Left lobe of liver (tissue), 2 donors: ENCODE measurements around the gene IFT88. TPM values are rescaled to one million over a fixed set of nuclear protein-coding genes. Genes with fewer than 3 reads are reported as not detected.
"Not testable (repeated sequence)": the region's sequence is repeated elsewhere in the genome, so short reads cannot be mapped to it uniquely, and the experiment has no call there.

Experiments
- ATAC-seq: fragments of 200-7000 bp; cut with Tn5 transposase; one replicate; pipeline ENCODE4 v1.9.1; 2020; ENCODE audit warnings: mild to moderate bottlenecking, moderate library complexity
- DNase-seq: peaks from one replicate; pipeline ENCODE4 v3.0.0-alpha.2; 2020; ENCODE audit warnings: low spot score
- total RNA-seq: library from RNA; stranded (reverse); gene quantifications from one replicate; pipeline ENCODE4 v1.2.1, GENCODE V29; 2021
- donor health status: DM: no; HTN: no; CAD: no; lungs with moderate emphysema.
- donor health status: DM: no; HTN: yes; CAD: no.

The IFT88 gene
- total RNA-seq, 1 donor from 2014 or later, result 7.9 TPM

DNA sequence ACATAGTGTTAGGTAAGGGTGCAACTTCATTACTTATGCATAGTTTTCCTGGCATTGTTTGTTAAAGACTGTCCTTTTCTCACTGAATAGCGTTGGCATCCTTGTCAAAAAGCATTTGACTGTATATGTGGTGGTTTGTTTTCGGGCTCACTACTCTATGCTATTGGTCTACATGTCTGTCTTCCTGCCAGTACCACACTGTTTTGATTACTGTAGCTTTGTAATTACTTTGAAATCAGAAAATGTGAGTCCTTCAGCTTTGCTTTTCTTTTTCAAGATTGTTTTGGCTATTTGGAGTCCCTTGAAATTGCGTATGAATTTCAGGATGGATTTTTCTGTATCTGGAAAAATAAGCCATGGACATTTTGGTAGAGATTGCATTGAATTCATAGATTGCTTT, 56.0 kb downstream of the IFT88 start:
- DNase-seq (no peak), ATAC-seq (no peak)

DNA sequence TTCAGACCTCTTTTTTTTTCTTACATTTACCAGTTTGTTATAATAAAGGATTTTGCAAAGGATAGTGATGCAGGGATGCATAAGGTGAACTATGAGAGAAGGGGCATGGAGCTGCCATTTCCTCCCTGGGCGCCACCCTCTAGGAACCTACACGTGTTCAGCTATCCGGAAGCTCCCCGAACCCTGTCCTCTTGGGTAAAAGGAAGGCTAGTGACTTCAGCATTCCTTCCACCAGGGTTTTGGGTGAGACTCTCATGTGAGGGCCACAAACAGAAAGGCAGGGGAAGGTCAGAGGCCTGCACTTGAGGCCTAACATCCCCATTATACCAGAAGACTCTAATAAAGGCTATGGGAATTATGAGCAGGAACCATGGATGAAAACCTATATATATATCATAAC, 57.3 kb downstream of the IFT88 start:
- ATAC-seq, result no peak
- no peak for DNase-seq

DNA sequence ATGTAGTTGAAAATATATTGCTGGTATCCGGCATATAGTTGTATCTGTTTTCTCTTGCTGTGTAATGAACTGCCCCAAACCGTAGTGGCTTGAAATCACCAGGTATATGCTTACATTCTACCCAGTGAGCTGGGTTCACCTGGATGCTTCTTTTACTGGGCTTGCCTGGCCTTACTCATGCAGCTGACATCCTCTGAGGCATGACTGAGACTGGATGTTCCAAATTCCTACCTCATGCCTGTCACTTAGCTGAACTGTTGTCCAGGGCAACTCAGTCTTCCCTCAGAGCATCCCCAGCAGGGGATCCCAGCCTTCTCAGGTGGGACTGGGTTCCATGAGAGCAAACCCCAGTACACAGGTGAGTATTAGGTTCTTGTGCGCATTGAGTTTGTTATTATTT, 66.8 kb downstream of the IFT88 start:
- ATAC-seq (no peak), DNase-seq (no peak)

DNA sequence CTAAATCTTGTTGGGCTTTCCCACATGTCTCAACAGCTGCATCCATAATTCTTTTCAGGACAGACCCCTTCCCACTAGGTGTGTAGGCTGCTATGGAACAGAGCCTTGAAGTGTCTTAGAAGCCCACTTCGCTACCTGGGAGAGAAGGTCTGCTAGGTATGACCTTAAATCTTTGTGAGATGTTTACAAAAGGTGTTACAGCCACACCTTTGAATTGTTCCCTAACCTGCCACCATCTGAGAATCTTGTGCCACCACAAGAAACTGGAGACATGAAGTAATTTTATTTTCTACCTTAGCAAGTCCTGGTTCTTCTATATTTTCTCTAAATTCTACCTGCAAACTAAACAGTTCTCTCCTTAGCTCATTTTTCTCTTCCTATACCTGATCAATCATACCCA, 69.1 kb downstream of the IFT88 start:
- ATAC-seq (no peak), DNase-seq (no peak)

- DNase-seq (no peak), ATAC-seq (no peak)
Measured at GRCh38 chr13:20637811-20638210, 70.9 kb downstream of the IFT88 start.

GRCh38 chr13:20647758-20648157, 80.8 kb downstream of the IFT88 start:
- DNase-seq, result no peak
- no peak for ATAC-seq

DNA sequence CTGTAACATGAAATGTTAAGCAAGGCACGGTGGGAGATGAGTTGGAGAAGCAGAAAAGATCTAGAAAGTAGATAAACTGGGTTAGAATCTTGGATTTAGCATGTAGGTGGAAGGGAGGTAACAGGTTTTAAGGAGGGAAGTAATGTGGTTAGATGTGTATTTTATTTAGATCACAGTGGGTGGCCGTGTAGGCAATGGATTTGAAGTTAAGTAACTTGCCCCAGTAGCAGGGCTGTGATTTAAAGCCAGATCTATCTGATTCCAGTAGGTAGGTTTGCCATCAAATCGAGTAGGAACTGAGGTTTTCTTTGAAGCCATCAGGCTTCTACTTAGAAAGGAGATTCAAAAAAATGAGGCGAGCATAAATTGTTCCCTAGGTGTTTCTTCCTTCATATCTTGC, 86.0 kb downstream of the IFT88 start:
- ATAC-seq, result no peak
- no peak for DNase-seq

GRCh38 chr13:20654156-20654555, 87.2 kb downstream of the IFT88 start:
- DNase-seq (no peak), ATAC-seq (no peak)

- ATAC-seq (peak; percentile 49), DNase-seq (no peak)
Measured at GRCh38 chr13:20658451-20659040, 91.6 kb downstream of the IFT88 start.

- DNase-seq (no peak), ATAC-seq (no peak)
Measured at GRCh38 chr13:20664351-20664750, 97.4 kb downstream of the IFT88 start.

- no peak for ATAC-seq
- DNase-seq, result no peak
Measured at GRCh38 chr13:20666948-20667347, 100.0 kb downstream of the IFT88 start.

DNA sequence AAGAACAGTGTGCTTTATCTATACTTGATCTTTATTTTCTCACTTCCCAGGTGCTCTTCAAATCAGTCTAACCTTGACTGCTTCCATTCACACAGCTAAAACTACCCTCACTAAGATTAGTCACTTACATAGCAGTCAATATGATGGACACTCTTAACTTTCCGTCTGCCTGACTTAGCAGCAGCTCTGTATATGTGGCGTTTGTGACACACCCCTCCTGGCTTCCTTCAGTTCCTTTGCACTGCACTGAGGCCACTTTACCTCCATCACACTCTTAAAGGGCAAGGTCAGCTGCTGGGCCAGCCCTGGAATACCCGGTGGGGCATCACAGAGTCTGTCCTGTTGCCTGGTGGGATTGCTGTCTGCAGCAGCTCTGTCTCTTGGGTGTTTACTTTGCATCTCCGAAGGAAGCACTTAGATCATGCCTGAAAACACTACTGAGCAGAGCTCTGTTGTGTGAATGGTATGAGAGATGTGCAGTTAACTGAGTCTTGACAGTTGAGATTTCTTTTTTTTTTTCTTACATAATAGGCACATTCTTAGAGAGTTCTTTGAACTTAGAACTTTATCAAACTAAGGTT, 101.0 kb downstream of the IFT88 start:
- DNase-seq (no peak), ATAC-seq (no peak)

- no peak for ATAC-seq
- DNase-seq, result no peak
Measured at GRCh38 chr13:20669162-20669561, 102.2 kb downstream of the IFT88 start.

DNA sequence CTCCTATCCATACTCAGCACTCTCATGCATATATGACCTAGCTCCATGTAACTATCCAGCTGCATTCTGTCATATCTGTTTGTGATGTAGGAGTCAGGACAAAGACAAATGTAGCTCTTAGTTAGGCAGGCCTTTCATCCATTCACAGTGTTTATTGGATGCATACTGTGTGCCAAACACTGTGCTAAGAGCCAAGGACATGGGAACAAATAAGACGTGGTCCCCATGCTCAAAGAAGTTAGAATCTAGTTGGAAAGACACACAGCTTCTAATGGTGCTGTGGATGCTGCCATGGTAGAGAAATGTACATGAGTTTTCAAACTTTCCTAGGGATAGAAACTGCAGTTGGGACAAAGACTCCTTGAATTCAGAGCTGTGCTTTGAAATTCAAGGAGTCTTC, 104.8 kb downstream of the IFT88 start:
- DNase-seq, result no peak
- no peak for ATAC-seq

DNA sequence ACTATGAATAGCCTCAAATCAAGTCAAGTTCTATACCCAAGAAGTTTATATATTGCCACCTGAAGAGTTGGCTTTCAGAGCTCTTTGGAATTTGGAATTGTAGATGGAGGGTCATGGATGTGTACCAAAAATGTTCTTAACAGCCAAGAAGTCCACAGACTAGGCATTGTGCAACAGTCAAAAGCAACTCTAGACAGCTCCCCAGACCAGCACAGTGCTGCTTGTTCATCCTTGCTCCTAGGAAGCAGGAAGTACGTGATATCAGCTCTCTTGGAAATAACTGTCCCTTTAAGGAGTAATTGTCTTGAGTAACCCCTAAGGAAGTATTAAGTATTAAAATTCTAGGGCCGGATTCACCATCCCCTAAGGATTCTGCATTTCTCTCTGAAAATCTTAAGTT, 105.8 kb downstream of the IFT88 start:
- DNase-seq, result no peak

GRCh38 chr13:20673715-20674114, 106.8 kb downstream of the IFT88 start:
- ATAC-seq (no peak), DNase-seq (no peak)

More for the DNA sequence above, 105.8 kb downstream of the IFT88 start:
- no peak for ATAC-seq

- no peak for DNase-seq
- ATAC-seq, result no peak
Measured at GRCh38 chr13:20676213-20676612, 109.3 kb downstream of the IFT88 start.

GRCh38 chr13:20678606-20679005, 111.6 kb downstream of the IFT88 start:
- not testable (repeated sequence) for DNase-seq, ATAC-seq

GRCh38 chr13:20679879-20680278, 112.9 kb downstream of the IFT88 start:
- no peak for ATAC-seq
- no peak for DNase-seq

GRCh38 chr13:20680416-20681080, 113.6 kb downstream of the IFT88 start:
- ATAC-seq (no peak), DNase-seq (no peak)

DNA sequence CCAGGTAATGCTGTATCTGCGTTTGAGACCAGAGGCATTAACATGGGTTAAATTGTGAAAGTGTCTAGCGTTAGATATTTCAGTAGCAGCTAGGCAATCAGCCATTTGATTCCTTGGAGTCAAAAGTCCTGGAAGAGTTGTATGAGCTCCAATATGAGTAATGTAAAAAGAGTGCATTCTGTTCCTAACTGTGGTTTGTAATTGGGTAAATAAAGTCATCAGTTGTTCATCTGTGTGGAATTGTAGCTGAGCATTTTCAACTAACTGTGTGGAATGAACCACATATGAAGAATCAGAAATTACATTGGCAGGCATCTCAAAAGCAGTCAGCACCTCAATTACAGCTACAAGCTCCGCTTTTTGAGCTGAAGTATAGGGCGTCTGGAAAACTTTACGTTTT, 114.5 kb downstream of the IFT88 start:
- DNase-seq, ATAC-seq: not testable (repeated sequence)

- DNase-seq (no peak), ATAC-seq (no peak)
Measured at GRCh38 chr13:20682061-20682460, 115.1 kb downstream of the IFT88 start.

DNA sequence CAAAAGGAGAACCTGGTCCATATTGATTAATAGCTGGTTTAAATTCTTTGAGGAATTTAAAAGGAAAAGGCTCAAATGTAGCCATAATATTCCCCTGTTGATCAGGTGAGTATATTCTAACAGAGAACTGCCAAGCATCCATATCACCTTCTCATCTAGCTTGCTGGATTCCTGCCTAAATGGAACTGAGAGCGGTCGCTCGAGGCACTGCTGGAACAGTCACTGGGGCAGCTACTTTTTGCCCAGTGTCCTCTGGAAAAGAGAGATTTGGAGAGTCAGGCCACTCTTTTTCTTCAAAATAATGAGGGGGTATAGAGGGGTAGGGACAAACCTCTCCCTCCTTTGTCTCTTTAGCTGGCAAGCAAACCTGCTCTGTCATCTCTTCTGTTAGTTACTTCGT, 117.1 kb downstream of the IFT88 start:
- DNase-seq (no peak), ATAC-seq (no peak)
